GM19438 (cell line): Measurements from ENCODE around the gene SRPRB.

Experiments used
- ATAC-seq: cut with Tn5 transposase; IDR thresholded peaks from one replicate; pipeline ENCODE4 v1.9.1; 2021; ENCODE audit warnings: low read depth; ENCODE audit not compliant: unreplicated experiment

The SRPRB gene

DNA sequence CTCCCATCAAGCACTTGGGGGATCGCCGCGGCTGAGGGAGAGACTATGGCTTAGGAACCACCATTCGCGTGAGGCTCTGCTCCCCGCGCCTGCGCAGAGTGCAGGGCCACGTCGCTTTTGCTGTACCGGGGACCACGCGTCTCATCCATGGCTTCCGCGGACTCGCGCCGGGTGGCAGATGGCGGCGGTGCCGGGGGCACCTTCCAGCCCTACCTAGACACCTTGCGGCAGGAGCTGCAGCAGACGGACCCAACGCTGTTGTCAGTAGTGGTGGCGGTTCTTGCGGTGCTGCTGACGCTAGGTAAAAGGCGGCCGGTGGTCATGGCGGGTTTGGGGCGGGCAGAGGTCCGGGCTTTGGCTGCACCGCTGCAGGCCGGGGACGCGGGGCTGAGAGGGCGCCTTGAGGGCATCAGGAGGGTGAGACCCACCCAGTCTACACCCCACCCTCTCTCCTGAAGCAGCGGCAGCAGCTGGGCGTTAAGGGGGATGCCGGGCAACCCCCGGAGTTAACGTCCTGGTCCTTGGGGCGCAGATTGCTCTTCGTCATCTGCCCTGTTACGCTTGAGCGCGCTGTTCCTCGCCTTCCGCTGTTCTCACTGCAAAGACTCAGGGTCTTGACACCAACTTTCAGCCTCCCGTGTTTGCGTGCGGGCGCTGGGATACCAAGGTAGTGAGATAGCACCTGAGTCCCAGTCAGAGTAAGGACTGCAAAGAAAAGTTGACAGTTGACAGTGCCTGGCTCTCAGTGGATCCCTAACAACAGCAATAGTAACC lies at the start of gene SRPRB:
Gene SRPRB, plus strand, starts transcription at position 114 of the 774 bp plus-strand sequence. Its CDS starts 34 bp downstream, at position 148.
- peak; percentile 93 for ATAC-seq

- ATAC-seq: no peak
Observed at GRCh38 chr3:133756716-133757694, 48.6 kb upstream of the SRPRB start.

DNA sequence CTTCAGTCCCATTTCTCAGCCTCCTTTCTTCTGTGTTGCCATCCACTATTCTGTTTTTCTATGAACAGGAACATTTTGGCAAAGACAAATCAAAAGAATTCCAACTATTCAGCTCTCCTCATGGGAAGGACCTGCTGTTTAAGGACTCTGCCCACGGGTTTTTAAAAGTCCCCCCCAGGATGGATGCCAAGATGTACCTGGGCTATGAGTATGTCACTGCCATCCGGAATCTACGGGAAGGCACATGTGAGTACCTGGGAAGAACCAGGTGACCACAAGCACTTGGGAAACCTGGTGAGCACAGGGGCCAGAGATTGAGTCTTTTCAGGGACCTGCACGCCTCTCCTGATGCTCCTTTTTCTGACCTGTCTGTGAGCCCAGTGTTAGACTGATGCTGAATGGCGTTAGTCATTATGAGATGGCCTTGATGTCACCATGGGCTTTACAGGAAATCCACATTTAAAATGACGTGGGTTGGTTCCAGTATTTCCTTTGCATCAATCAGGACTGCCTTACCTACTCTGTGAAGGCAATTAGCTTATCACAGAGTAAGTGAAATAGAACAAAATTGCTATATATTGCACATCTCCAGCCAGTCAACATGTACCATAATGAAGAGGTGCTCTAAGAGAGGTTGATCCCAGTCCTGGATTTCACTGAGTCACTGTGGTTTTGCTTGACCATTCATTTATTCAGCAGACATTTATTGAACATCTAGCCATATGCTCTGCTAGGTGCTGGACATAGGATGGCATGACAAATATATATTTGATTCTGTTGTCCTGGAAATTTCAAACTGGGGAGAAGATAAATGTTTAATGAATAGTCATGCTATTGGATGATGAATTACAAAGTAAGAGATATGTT lies 47.7 kb upstream of the SRPRB start:
- no peak for ATAC-seq

GRCh38 chr3:133758568-133758928 lies 47.1 kb upstream of the SRPRB start:
- ATAC-seq: no peak

GRCh38 chr3:133758964-133759739 lies 46.5 kb upstream of the SRPRB start:
- no peak for ATAC-seq

- no peak for ATAC-seq
Observed at GRCh38 chr3:133759740-133760305, 45.8 kb upstream of the SRPRB start.

DNA sequence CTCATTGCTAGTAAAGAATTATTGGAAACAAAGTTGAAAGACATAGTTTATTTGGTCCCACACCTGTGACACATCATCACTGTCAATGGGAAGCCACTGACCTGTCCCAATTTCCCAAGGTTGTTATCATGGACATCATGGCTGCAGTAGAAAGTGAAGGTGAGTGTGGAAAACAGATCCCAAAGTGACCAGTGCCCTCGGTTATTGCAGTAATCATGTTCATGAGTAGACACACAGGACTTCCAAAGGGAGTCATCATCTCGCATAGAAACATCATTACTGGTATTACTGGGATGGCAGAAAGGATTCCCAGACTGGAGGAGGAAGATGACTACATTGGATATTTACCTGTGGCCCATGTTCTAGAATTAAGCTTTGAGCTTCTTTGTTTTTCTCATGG lies 44.7 kb upstream of the SRPRB start:
- no peak for ATAC-seq

DNA sequence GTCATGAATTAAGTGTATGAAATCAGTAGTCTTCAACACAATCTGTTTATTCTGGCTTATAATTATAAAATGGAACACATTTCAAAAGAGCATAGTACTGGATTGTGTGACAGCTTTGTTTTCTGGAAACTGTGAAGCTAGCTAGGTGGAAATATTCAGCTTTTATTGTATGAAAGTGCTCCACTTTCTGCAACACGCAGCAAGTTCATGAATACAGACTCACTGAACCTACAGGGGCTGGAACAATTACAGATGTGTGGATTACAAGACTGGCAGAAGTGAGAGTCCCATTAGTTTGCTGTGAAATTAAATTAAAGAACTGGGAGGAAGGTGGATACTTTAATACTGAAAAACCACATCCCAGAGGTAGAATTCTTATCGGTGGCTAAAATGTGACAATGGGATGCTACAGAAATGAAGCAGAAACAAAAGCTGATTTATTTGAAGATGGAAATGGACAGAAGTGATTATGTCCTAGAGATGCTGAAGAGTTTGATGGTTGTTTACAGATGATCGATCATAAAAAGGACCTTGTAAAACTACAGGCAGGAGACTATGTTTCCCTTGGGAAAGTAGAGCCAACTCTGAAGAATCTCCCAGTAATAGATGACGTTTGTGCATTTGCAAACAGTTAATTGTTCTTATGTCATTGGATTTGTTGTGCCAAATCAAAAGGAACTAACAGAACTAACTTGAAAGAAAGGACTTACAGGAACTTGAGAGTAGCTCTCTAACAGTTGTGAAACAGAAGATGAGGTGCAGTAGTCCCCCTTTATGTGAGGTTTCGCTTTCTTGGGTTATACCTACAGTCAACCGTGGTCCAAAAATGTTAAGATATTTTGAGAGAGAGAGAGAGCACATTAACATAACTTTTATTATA lies 43.8 kb upstream of the SRPRB start:
- ATAC-seq: no peak

DNA sequence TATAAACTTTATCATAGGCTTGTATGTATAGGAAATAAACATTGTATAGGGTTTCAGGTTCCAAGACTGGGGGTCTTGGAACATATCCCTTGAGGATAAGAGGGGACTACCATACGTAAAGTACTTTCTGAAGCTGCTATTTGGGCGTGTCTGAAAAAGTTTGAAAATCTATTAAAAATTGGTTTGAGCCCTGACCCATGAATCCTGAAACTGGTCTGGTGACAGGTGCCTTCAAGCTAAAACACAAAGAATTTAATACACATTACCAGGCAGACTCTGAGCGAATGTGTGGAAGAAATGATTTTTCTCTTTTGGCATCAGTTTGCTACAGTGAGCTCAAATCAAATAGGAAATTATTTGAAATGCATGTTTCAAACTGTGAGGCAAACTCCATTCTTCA lies 43.1 kb upstream of the SRPRB start:
- ATAC-seq: no peak

DNA sequence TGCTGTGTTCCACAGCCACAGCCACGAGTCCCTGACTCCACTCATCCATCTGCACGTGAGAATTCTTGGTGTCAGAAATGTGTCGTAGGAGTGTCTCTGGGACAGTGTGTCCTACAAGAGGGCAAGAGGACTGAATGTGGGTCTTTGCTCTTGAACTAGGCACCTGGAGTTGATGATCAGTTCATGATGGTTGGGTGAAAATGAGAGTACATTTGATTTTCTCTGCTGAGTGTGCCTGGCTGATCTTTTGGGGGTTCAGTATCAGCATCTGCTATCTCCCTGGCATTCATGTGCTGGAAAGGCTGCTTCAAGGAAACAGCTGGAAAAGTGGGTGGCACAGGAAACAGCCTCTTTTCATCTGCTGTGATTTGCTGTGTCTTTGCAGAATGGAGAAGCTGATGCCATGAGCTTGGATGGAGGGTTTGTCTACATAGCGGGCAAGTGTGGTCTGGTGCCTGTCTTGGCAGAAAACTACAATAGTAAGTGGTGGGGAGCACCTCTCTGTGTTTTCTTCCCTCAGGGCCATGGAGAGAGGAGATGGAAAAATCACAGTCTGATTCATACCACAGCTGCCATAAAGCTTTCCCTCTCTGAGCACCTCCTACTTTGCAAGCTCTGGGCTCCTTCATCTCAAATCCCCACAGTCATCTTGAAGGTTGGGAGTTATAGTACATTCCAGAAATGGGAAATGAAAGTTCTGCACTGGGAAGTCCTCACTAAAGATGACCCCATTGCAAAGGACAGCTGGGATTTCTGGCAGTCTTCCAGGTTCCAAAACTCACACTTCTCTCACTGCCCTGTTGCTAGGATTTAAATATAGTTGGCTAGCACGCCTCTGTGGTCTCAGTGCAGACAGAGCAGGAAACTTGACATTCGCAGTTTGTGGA lies 41.6 kb upstream of the SRPRB start:
- ATAC-seq: no peak

GRCh38 chr3:133765256-133765655 lies 40.4 kb upstream of the SRPRB start:
- no peak for ATAC-seq

DNA sequence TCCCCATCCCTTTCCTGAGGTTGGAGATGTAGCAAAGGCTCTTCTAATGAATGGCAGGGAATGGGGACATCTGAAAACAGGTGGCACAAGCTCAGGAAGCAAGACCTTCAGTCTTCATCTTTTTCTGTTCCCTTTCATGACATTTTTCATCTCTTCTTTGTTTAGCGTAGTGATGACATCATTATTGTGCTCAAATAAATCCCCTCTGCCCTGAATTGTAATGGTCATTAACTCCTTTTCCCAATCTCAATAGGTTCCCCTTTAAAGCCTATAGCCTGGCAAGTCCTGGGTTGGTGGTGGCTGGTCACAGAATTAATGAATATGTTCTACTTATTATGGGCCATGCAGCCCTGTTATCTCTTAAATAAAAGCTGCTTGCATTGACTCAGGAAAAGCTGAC lies 38.0 kb upstream of the SRPRB start:
- no peak for ATAC-seq

DNA sequence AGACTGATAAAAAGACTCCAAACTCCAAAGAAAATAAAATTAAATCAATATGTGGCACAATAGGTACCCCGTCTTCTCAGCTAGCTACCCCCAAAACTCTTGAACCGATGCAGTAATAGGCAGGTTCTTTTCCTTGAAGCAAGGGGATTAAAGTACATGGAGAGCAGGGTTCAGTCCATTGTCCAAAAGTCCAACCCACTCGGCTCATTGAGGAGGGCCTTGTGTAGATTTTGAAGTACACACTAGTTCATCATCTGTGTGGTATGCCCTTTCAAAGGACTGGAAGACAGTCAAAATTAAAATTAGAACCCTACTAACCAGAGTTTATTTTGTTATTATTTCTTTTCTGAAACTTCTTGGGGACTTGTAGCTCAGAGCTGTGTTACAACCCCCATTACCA lies 36.1 kb upstream of the SRPRB start:
- ATAC-seq: no peak

DNA sequence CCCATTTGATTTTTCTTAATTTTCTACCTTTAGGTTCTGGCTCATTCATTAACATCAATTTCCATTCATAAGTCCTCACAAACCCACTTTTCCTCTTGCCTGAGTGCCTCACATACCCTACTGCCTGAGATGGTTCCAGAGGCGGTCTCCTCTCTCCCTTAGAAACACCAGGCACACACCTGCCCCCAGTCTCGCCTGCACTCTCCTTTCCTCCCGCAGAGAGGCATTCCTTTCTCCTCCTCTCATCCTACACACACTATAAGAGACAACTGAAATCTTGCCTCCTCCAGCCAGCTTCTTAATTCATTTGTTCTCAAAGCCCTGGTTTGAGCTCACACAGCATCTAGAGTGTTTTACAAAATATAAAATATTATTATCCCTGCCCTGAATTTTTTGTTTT lies 31.9 kb upstream of the SRPRB start:
- ATAC-seq: no peak

DNA sequence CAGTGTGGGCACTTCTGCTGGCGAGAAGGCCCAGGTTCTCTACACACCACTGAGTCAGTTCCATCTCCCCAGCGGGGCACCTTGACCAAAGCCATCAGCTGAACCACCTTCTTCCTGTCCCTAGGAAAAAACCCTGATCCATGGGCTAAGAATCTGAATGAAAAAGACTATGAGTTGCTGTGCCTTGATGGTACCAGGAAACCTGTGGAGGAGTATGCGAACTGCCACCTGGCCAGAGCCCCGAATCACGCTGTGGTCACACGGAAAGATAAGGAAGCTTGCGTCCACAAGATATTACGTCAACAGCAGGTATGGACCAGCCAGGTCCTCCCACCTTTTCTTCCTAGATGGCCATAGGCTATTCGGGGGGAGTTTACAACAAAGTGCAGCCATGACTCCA lies 30.3 kb upstream of the SRPRB start:
- no peak for ATAC-seq

DNA sequence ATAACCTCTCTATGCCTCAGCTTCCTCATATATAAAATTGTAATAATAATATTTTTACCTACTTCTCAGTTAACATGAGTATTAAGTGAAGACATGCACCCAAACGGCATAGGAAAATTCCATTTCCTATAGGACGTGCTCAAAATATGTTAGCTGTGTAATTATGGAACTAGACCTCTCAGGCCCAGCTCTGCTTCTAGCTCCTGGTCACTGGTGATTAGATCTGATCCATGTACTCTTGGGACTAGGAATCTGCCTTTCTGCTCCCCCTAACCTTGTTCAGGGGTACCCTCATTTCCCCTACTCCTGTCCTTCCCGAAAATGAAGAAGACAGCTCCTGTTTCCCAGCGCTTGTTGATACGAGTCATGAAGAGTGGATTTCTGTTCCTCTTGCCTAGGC lies 29.8 kb upstream of the SRPRB start:
- no peak for ATAC-seq

DNA sequence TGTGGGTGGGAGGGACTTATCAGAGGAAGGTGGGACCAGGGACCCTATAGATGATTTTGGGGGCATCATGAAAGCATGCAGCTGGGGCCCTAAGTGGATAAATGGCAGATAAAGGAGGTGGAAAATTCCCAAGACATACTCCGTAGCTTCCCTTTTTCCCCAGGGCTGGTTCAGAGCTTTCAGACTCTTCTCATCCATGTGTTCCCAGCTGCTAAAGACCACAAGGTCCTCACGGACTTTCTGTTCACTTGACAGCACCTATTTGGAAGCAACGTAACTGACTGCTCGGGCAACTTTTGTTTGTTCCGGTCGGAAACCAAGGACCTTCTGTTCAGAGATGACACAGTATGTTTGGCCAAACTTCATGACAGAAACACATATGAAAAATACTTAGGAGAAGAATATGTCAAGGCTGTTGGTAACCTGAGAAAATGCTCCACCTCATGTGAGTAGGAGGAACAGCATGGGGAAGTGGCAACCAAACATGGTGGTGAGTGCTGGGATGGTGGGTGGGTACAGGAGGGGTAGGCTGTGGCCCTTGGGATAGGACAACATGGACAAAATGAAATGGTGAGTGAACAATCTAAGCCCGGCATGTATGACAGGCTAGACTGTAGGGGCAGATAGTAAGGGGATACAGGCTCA lies 28.7 kb upstream of the SRPRB start:
- ATAC-seq: no peak
